Glutamatergic neuron (in vitro differentiated cells): Measurements from ENCODE around the gene PPP6C. TPM values are rescaled to one million over a fixed set of nuclear protein-coding genes. Genes with fewer than 3 reads are reported as not detected.
"Not testable (repeated sequence)": the region's sequence is repeated elsewhere in the genome, so short reads cannot be mapped to it uniquely, and the experiment has no call there.

Source experiments
- DNase-seq: peaks from one replicate; pipeline ENCODE4 v3.0.0; 2022
- H3K27ac Mint-ChIP-seq: one replicate; pipeline ENCODE4 v1.8.0; 2020; ENCODE audit warnings: mild to moderate bottlenecking, mixed read lengths, inconsistent platforms; ENCODE audit not compliant: unreplicated experiment
- H3K27me3 Mint-ChIP-seq: one replicate; pipeline ENCODE4 v1.8.0; 2020; ENCODE audit warnings: mild to moderate bottlenecking, moderate library complexity, mixed read lengths, inconsistent platforms; ENCODE audit not compliant: unreplicated experiment
- H3K36me3 Mint-ChIP-seq: one replicate; pipeline ENCODE4 v1.8.0; 2020; ENCODE audit warnings: mild to moderate bottlenecking, mixed read lengths, inconsistent platforms; ENCODE audit not compliant: unreplicated experiment
- H3K4me1 Mint-ChIP-seq: one replicate; pipeline ENCODE4 v1.8.0; 2020; ENCODE audit warnings: mild to moderate bottlenecking, low read depth, mixed read lengths, inconsistent platforms; ENCODE audit not compliant: unreplicated experiment
- H3K4me3 Mint-ChIP-seq: one replicate; pipeline ENCODE4 v1.8.0; 2020; ENCODE audit warnings: mild to moderate bottlenecking, mixed read lengths, inconsistent platforms; ENCODE audit not compliant: unreplicated experiment
- H3K9me3 Mint-ChIP-seq: one replicate; pipeline ENCODE4 v1.8.0; 2020; ENCODE audit warnings: mild to moderate bottlenecking, moderate library complexity, mixed read lengths, inconsistent platforms; ENCODE audit not compliant: unreplicated experiment
- CTCF ChIP-seq: fragments of 200-600 bp; sonication (generic); IDR thresholded peaks from one replicate; pipeline ENCODE4 v1.5.0; 2021; ENCODE audit not compliant: partially characterized antibody, unreplicated experiment
- total RNA-seq: library from RNA; stranded (reverse); fragmentation: NEBNext Ultra II Directional; extraction: Animal tissue kit (Norgen Biotek cat#: 25700); gene quantifications from one replicate; pipeline ENCODE4 v1.2.1, GENCODE V29; 2021; ENCODE audit not compliant: unreplicated experiment

The PPP6C gene
- total RNA-seq, 1 donor from 2014 or later = 49.1 TPM

DNA sequence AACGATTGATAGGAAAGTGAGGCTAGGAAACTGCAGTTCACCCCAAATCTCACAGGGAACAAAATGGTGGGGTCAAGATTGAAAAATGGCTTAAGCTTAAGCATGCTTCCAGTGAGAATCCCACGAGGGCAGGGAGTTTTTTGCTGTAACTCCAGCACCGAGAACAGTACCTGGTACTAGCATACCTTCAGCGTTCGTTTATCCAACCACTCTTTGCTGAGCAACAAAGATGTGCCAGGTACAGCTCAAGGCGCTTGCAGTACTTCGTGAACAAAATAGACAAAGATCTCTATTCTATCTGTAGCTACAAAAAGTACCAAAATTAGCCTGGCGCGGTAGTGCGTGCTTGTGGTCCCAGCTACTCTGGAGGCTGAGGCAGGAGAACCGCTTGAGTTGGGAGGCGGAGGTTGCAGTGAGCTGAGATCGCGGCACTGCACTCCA is 778 bp upstream of the PPP6C start:
- Mint-ChIP-seq H3K4me3 (peak overlapping the region; percentile 97), H3K27me3 (peaks cover 3% of the 10 kb centered on the region), H3K36me3 (no peaks in the 10 kb centered on the region), H3K27ac (peak overlapping the region; percentile 97), H3K9me3 (peaks cover 6% of the 10 kb centered on the region), H3K4me1 (peaks cover 2% of the 10 kb centered on the region)
- no peak for DNase-seq
- TF ChIP-seq CTCF = no peak

DNA sequence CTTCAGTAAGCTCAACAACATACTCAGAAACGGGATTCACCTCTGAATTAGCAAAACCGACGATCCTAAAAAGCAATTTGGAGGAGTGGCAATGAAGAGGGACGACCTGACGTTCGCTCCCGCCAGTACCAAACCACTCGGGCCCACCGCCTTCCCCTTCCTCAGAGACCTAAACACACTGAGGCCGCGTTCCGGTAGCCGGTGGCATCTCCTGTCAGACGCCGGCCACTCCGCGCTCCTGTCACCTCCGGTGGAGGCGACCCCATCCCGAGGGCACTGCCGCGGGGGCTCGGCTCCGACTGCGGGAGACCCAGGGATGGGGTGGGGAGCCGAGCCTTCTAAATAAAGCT is 617 bp downstream of the PPP6C start:
- TF ChIP-seq CTCF = no peak
- Mint-ChIP-seq H3K9me3 (peaks cover 6% of the 10 kb centered on the region), H3K4me3 (peak overlapping the region; percentile 97), H3K27ac (no peak overlapping the region), H3K27me3 (peaks cover 3% of the 10 kb centered on the region), H3K36me3 (no peaks in the 10 kb centered on the region), H3K4me1 (peaks cover 2% of the 10 kb centered on the region)
- peak; percentile 46 for DNase-seq

GRCh38 chr9:125183561-125183960 is 6.0 kb downstream of the PPP6C start:
- Mint-ChIP-seq H3K4me3 (no peak overlapping the region), H3K27me3 (peaks cover 2% of the 10 kb centered on the region), H3K36me3 (no peaks in the 10 kb centered on the region), H3K27ac (no peak overlapping the region), H3K4me1 (peaks cover 2% of the 10 kb centered on the region), H3K9me3 (no peaks in the 10 kb centered on the region)
- no peak for DNase-seq
- TF ChIP-seq CTCF = no peak

DNA sequence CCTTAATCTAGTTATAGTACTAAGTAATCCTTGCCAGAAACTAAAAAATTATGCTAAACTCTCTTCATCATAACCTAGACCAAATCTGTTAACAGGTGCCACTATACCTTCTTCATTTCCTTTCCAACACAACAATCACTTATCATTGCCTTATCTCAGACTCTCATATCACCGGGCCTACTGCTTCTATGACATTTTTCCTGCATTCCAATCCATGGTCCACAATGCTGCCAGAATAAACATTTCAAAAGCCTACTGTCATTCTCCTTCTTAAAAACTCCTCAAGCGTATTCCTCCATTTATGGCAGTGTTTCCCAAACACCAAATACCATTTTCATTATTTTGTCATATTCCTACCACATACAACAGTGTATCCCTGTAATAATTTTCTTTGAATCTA is 6.5 kb downstream of the PPP6C start:
- TF ChIP-seq CTCF = no peak
- Mint-ChIP-seq H3K4me1 (peaks cover 2% of the 10 kb centered on the region), H3K4me3 (no peak overlapping the region)

DNA sequence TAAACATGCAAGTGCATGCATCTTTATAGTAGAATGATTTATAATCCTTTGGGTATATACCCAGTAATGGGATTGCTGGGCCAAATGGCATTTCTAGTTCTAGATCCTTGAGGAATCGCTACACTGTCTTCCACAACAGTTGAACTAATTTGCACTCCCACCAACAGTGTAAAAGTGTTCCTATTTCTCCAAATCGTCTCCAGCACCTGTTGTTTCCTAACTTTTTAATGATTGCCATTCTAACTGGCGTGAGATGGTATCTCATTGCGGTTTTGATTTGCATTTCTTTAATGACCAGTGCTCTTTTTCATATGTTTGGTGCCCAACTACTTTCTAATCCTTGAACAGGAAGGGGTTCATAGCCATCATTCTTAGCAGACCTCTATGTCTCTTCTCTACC is 7.8 kb downstream of the PPP6C start:
- not testable (repeated sequence) for H3K27ac Mint-ChIP-seq, DNase-seq, H3K4me1 Mint-ChIP-seq, H3K36me3 Mint-ChIP-seq, H3K9me3 Mint-ChIP-seq, H3K4me3 Mint-ChIP-seq, H3K27me3 Mint-ChIP-seq

More for the DNA sequence above, 6.5 kb downstream of the PPP6C start:
- H3K27ac Mint-ChIP-seq = no peak overlapping the region
- H3K9me3 Mint-ChIP-seq = no peaks in the 10 kb centered on the region
- no peaks in the 10 kb centered on the region for H3K36me3 Mint-ChIP-seq
- H3K27me3 Mint-ChIP-seq = peaks cover 2% of the 10 kb centered on the region
- DNase-seq = no peak

DNA sequence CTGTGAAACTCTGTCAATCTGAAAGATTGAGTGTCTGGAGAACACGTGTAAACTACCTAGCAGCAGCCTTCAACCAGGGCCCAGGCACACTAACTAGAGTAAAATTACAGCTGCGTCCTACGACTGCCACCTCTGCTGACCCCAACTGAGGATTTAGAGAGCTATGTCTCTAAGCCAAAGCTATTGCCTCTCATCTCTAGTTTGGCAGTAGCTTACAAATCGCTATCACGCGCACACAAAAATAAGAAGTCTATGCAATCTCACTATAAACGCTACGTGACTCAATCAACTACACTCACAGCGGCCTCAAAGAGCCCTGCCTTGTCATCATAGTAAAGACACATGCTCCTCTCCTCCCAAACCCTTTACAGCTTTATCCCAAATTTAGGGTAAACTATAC is 8.7 kb downstream of the PPP6C start:
- no peaks in the 10 kb centered on the region for H3K36me3 Mint-ChIP-seq
- no peak for DNase-seq
- H3K4me1 Mint-ChIP-seq = peaks cover 5% of the 10 kb centered on the region
- H3K4me3 Mint-ChIP-seq = no peak overlapping the region
- H3K27me3 Mint-ChIP-seq = peaks cover 2% of the 10 kb centered on the region
- no peak for TF ChIP-seq CTCF
- no peaks in the 10 kb centered on the region for H3K9me3 Mint-ChIP-seq
- H3K27ac Mint-ChIP-seq = no peak overlapping the region

GRCh38 chr9:125179776-125180175 is 9.8 kb downstream of the PPP6C start:
- H3K4me1 Mint-ChIP-seq, H3K4me3 Mint-ChIP-seq, H3K9me3 Mint-ChIP-seq, H3K27ac Mint-ChIP-seq, DNase-seq, H3K27me3 Mint-ChIP-seq, H3K36me3 Mint-ChIP-seq: not testable (repeated sequence)
